Liver (tissue), 9 donors: ENCODE measurements around the gene LSAMP. TPM values are rescaled to one million over a fixed set of nuclear protein-coding genes. Genes with fewer than 3 reads are reported as not detected.

Experiments used
- DNase-seq: peaks from one replicate; pipeline ENCODE4 v3.0.0-alpha.2; 2017; ENCODE audit warnings: low spot score
- H3K27ac ChIP-seq, 2 donors: one replicate each; pipeline ENCODE4 v1.7.0; 2013; ENCODE audit warnings: inconsistent platforms in 2 of 2, low read length in 2 of 2, control low read depth in 1 of 2, low read depth in 1 of 2, mild to moderate bottlenecking in 1 of 2
- H3K27me3 ChIP-seq, 4 donors: one replicate each; pipeline versions ENCODE4 v1.6.1 to v1.7.0; 2013; ENCODE audit warnings: low read length in 3 of 4, inconsistent platforms in 1 of 4, mild to moderate bottlenecking in 1 of 4, moderate library complexity in 1 of 4; ENCODE audit not compliant: control insufficient read depth in 4 of 4, insufficient read depth in 4 of 4
- H3K36me3 ChIP-seq, 4 donors: one replicate each; pipeline versions ENCODE4 v1.6.1 to v1.7.0; 2013; ENCODE audit warnings: low read length in 3 of 4, mild to moderate bottlenecking in 3 of 4, low read depth in 1 of 4, moderate library complexity in 1 of 4; ENCODE audit not compliant: control insufficient read depth in 4 of 4, insufficient read depth in 3 of 4
- H3K4me1 ChIP-seq, 4 donors: one replicate each; pipeline versions ENCODE4 v1.6.1 to v1.7.0; 2013; ENCODE audit warnings: low read length in 3 of 4, mild to moderate bottlenecking in 3 of 4, moderate library complexity in 1 of 4; ENCODE audit not compliant: control insufficient read depth in 4 of 4, insufficient read depth in 4 of 4
- H3K4me3 ChIP-seq, 3 donors: one replicate each; pipeline versions ENCODE4 v1.6.1 to v1.7.0; 2013; ENCODE audit warnings: low read length in 3 of 3, control low read depth in 1 of 3, low read depth in 1 of 3, mild to moderate bottlenecking in 1 of 3
- H3K9ac ChIP-seq, 2 donors: one replicate each; pipeline ENCODE4 v1.7.0; 2013; ENCODE audit warnings: low read length in 2 of 2, mild to moderate bottlenecking in 2 of 2, moderate library complexity in 2 of 2, control low read depth in 1 of 2, low read depth in 1 of 2
- H3K9me3 ChIP-seq, 4 donors: one replicate each; pipeline versions ENCODE4 v1.6.1 to v1.7.0; 2013; ENCODE audit warnings: low read length in 3 of 4; ENCODE audit not compliant: control insufficient read depth in 4 of 4
- FOXA2 ChIP-seq: IDR thresholded peaks from 2 replicates; pipeline ENCODE4 v1.6.1; 2016; ENCODE audit warnings: antibody characterized with exemption
- GABPA ChIP-seq, 2 donors: IDR thresholded peaks in 1 of 2; conservative IDR thresholded peaks in 1 of 2; 2 replicates each; pipeline ENCODE4 v1.6.1; 2016; ENCODE audit warnings: antibody characterized with exemption in 2 of 2, mild to moderate bottlenecking in 1 of 2, moderate library complexity in 1 of 2
- HNF4A ChIP-seq, 2 donors: conservative IDR thresholded peaks; 2 replicates each; pipeline ENCODE4 v1.6.1; 2016; ENCODE audit warnings: antibody characterized with exemption in 2 of 2, mild to moderate bottlenecking in 2 of 2
- HNF4G ChIP-seq: IDR thresholded peaks from 2 replicates; pipeline ENCODE4 v1.6.1; 2016; ENCODE audit warnings: antibody characterized with exemption
- JUND ChIP-seq, 2 donors: IDR thresholded peaks; 2 replicates each; pipeline ENCODE4 v1.6.1; 2016; ENCODE audit warnings: antibody characterized with exemption in 2 of 2
- NR2F2 ChIP-seq: IDR thresholded peaks from 2 replicates; pipeline ENCODE4 v1.6.1; 2016; ENCODE audit warnings: antibody characterized with exemption
- REST ChIP-seq: IDR thresholded peaks from 2 replicates; pipeline ENCODE4 v1.6.1; 2016; ENCODE audit warnings: antibody characterized with exemption, mild to moderate bottlenecking
- ZBTB33 ChIP-seq: IDR thresholded peaks from 2 replicates; pipeline ENCODE4 v1.6.1; 2016; ENCODE audit warnings: antibody characterized with exemption
- WGBS: extraction: QIAGEN DNeasy Blood & Tissue Kit; methylation state at CpG from one replicate; pipeline ENCODE4 v1.1.7; 2013; 5-methylcytosine and 5-hydroxymethylcytosine counted together
- polyA plus RNA-seq, 2 donors: library from polyadenylated mRNA; stranded (reverse) in 1 of 2; unstranded in 1 of 2; fragments of 200-250 nt in 1 of 2; fragments of >200 nt in 1 of 2; fragmentation: Nextera tagmentation in 1 of 2; extraction: Ambion mirVana in 1 of 2; gene quantifications; one replicate each; pipeline versions ENCODE4 v1.2.1 to v1.2.3, GENCODE V29; 2013 to 2015
- total RNA-seq, 2 donors: library from RNA; depleted of rRNA; stranded (reverse); fragments of >200 nt; gene quantifications; one replicate each; pipeline ENCODE4 v1.2.3, GENCODE V29; 2014
- donor health status: healthy.
- donor health status: healthy.
- donor health status: healthy.
- donor health status: healthy.
- donor health status: healthy.

The LSAMP gene
- total and polyA plus RNA-seq, 4 donors: 0.01 to 0.17 (median 0.06) TPM

- H3K4me1 ChIP-seq: no peaks in the 10 kb centered on the region
- TF ChIP-seq GABPA (IDR thresholded peaks at IDR 0.05 in 1 of 2, conservative IDR thresholded peaks at IDR 0.05 in 1 of 2) (no peak), HNF4A (conservative IDR thresholded peaks at IDR 0.05) (no peak), REST (no peak), FOXA2 (no peak)
- H3K27ac ChIP-seq: no peak overlapping the region
- H3K9me3 ChIP-seq: no peaks in the 10 kb centered on the region
- H3K36me3 ChIP-seq: no peaks in the 10 kb centered on the region
- H3K9ac ChIP-seq: no peak overlapping the region
- WGBS: 72% methylated on average over 3 of the region's 3 CpGs
- no peak for DNase-seq
- no peaks in the 10 kb centered on the region for H3K27me3 ChIP-seq
- no peak overlapping the region for H3K4me3 ChIP-seq
Observed at GRCh38 chr3:115768661-115769060, 676.6 kb downstream of the LSAMP start.

GRCh38 chr3:115766587-115767482 is 678.5 kb downstream of the LSAMP start:
- Histone ChIP-seq H3K9me3 (no peaks in the 10 kb centered on the region), H3K27ac (no peak overlapping the region), H3K4me3 (no peak overlapping the region), H3K27me3 (no peaks in the 10 kb centered on the region), H3K4me1 (no peaks in the 10 kb centered on the region), H3K9ac (no peak overlapping the region), H3K36me3 (no peaks in the 10 kb centered on the region)
- DNase-seq: no peak
- TF ChIP-seq JUND (IDR thresholded peaks at IDR 0.05): no peak
- 81% methylated on average over 6 of the region's 6 CpGs for WGBS

- no peak overlapping the region for H3K27ac ChIP-seq
- H3K4me1 ChIP-seq: no peaks in the 10 kb centered on the region
- no peaks in the 10 kb centered on the region for H3K27me3 ChIP-seq
- TF ChIP-seq NR2F2 (no peak), ZBTB33 (no peak), HNF4G (no peak)
- H3K9ac ChIP-seq: no peak overlapping the region
- H3K4me3 ChIP-seq: no peak overlapping the region
- no peak for DNase-seq
- no peaks in the 10 kb centered on the region for H3K9me3 ChIP-seq
- no peaks in the 10 kb centered on the region for H3K36me3 ChIP-seq
Observed at GRCh38 chr3:115761927-115762305, 683.4 kb downstream of the LSAMP start.
